HG02678 (cell line): ENCODE data around the gene CLIC4.
"Not testable (repeated sequence)": the region's sequence is repeated elsewhere in the genome, so short reads cannot be mapped to it uniquely, and the experiment has no call there.

Experiments
- ATAC-seq: cut with Tn5 transposase; IDR thresholded peaks from one replicate; pipeline ENCODE4 v1.9.1; 2021; ENCODE audit warnings: mild to moderate bottlenecking, moderate library complexity; ENCODE audit not compliant: unreplicated experiment

The CLIC4 gene

GRCh38 chr1:24743404-24744211 lies 1.6 kb upstream of the CLIC4 start:
- ATAC-seq, result no peak

- peak; percentile 3 for ATAC-seq
Measured at GRCh38 chr1:24745711-24746413, 615 bp downstream of the CLIC4 start.

- ATAC-seq, result no peak
Measured at GRCh38 chr1:24748191-24749121, 3.2 kb downstream of the CLIC4 start.

- ATAC-seq, result no peak
Measured at GRCh38 chr1:24749252-24749651, 4.0 kb downstream of the CLIC4 start.

- no peak for ATAC-seq
Measured at GRCh38 chr1:24749886-24750285, 4.6 kb downstream of the CLIC4 start.

- no peak for ATAC-seq
Measured at GRCh38 chr1:24751833-24752232, 6.6 kb downstream of the CLIC4 start.

- ATAC-seq, result no peak
Measured at GRCh38 chr1:24752305-24752704, 7.1 kb downstream of the CLIC4 start.

- no peak for ATAC-seq
Measured at GRCh38 chr1:24754229-24754628, 9.0 kb downstream of the CLIC4 start.

GRCh38 chr1:24755323-24755722 lies 10.1 kb downstream of the CLIC4 start:
- ATAC-seq, result not testable (repeated sequence)

GRCh38 chr1:24756395-24756794 lies 11.1 kb downstream of the CLIC4 start:
- no peak for ATAC-seq

GRCh38 chr1:24759492-24759891 lies 14.2 kb downstream of the CLIC4 start:
- no peak for ATAC-seq

GRCh38 chr1:24761582-24761981 lies 16.3 kb downstream of the CLIC4 start:
- no peak for ATAC-seq

GRCh38 chr1:24762133-24762676 lies 17.0 kb downstream of the CLIC4 start:
- no peak for ATAC-seq

GRCh38 chr1:24763671-24764070 lies 18.4 kb downstream of the CLIC4 start:
- ATAC-seq, result no peak

GRCh38 chr1:24764439-24764838 lies 19.2 kb downstream of the CLIC4 start:
- ATAC-seq, result no peak

- ATAC-seq, result no peak
Measured at GRCh38 chr1:24764848-24765247, 19.6 kb downstream of the CLIC4 start.

- ATAC-seq, result no peak
Measured at GRCh38 chr1:24765308-24765988, 20.2 kb downstream of the CLIC4 start.

- no peak for ATAC-seq
Measured at GRCh38 chr1:24767351-24767750, 22.1 kb downstream of the CLIC4 start.

- ATAC-seq, result no peak
Measured at GRCh38 chr1:24768873-24769605, 23.8 kb downstream of the CLIC4 start.
